ENCODE results near the gene POFUT1. TPM values are rescaled to one million over a fixed set of nuclear protein-coding genes. Genes with fewer than 3 reads are reported as not detected.
A peak's percentile ranks its signal among the peaks of the same experiment; 100 is the strongest.

The POFUT1 gene
- total RNA-seq, 1 donor from 2014 or later: 29.5 TPM

- no peaks in the 10 kb centered on the region for H3K9me3 Mint-ChIP-seq (ENCODE audit: unreplicated experiment)
- no peak overlapping the region for H3K27ac Mint-ChIP-seq (ENCODE audit: unreplicated experiment)
- H3K27me3 Mint-ChIP-seq (ENCODE audit: unreplicated experiment): no peaks in the 10 kb centered on the region
- no peaks in the 10 kb centered on the region for H3K4me1 Mint-ChIP-seq (ENCODE audit: low read depth, unreplicated experiment)
- H3K36me3 Mint-ChIP-seq (ENCODE audit: unreplicated experiment): no peaks in the 10 kb centered on the region
- TF ChIP-seq, protein P1, sequence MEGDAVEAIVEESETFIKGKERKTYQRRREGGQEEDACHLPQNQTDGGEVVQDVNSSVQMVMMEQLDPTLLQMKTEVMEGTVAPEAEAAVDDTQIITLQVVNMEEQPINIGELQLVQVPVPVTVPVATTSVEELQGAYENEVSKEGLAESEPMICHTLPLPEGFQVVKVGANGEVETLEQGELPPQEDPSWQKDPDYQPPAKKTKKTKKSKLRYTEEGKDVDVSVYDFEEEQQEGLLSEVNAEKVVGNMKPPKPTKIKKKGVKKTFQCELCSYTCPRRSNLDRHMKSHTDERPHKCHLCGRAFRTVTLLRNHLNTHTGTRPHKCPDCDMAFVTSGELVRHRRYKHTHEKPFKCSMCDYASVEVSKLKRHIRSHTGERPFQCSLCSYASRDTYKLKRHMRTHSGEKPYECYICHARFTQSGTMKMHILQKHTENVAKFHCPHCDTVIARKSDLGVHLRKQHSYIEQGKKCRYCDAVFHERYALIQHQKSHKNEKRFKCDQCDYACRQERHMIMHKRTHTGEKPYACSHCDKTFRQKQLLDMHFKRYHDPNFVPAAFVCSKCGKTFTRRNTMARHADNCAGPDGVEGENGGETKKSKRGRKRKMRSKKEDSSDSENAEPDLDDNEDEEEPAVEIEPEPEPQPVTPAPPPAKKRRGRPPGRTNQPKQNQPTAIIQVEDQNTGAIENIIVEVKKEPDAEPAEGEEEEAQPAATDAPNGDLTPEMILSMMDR (IDR thresholded peaks at IDR 0.05; ENCODE audit: partially characterized antibody, unreplicated experiment): no peak
- H3K4me3 Mint-ChIP-seq (ENCODE audit: unreplicated experiment): no peak overlapping the region
- no peak for DNase-seq
These were observed 24.2 kb downstream of the POFUT1 start for GRCh38 chr20:32231847-32232246.

DNA sequence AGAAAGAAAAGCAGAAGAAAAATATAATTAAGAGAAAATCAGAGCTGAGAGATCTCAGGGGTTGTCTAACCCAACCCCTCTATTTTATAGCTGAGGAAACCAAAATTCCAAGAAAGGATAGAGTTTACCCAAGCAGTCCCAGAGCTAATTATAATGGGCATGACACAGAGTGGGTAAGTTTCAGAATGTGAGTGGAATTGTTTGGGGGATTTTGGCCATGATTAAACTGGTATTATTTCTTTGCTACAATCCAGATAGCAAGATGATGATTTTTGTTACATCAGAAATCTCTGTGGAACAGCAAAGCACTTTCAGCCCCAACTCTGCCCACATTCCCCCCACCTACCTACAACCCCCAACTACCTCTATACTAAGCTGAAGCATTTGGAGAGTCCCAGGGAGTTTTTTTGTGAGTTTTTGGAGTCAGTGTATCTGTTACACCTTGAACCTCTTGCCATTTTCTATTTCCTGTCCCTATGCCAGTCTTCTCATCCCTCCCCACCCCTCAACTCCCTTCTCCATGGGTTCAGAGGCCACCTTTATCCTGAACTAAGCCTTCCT lies 24.7 kb downstream of the POFUT1 start:
- H3K36me3 Mint-ChIP-seq (ENCODE audit: unreplicated experiment): no peaks in the 10 kb centered on the region
- peaks cover 3% of the 10 kb centered on the region for H3K9me3 Mint-ChIP-seq (ENCODE audit: unreplicated experiment)
- TF ChIP-seq, protein P1 (IDR thresholded peaks at IDR 0.05; ENCODE audit: partially characterized antibody, unreplicated experiment): no peak
- peak overlapping the region; percentile 4 for H3K27ac Mint-ChIP-seq (ENCODE audit: unreplicated experiment)
- H3K4me1 Mint-ChIP-seq (ENCODE audit: low read depth, unreplicated experiment): no peaks in the 10 kb centered on the region
- H3K27me3 Mint-ChIP-seq (ENCODE audit: unreplicated experiment): no peaks in the 10 kb centered on the region
- H3K4me3 Mint-ChIP-seq (ENCODE audit: unreplicated experiment): no peak overlapping the region
- no peak for DNase-seq

DNA sequence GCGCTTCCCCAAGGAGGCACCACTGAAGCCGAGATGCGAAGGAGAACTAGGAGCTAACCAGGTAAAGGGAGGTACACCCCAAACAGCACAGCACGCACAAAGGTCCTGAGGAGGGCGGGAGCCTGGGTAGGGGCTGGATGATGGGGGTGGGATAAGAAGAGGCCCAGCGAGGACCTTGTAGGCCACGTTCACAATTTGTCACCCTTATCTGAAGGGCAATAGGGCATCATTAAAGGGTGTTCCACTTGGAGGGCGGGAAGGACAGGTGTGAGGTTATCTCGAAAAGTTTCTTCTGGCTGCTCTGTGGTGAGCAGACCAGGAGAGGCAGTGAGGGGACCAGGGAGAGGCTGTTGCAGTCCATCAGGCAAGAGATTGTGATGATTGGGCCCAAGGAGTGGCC lies 25.6 kb downstream of the POFUT1 start:
- TF ChIP-seq, protein P1 (IDR thresholded peaks at IDR 0.05; ENCODE audit: partially characterized antibody, unreplicated experiment): no peak
- H3K9me3 Mint-ChIP-seq (ENCODE audit: unreplicated experiment): peaks cover 4% of the 10 kb centered on the region
- DNase-seq: no peak
- H3K36me3 Mint-ChIP-seq (ENCODE audit: unreplicated experiment): no peaks in the 10 kb centered on the region
- no peaks in the 10 kb centered on the region for H3K27me3 Mint-ChIP-seq (ENCODE audit: unreplicated experiment)
- no peak overlapping the region for H3K27ac Mint-ChIP-seq (ENCODE audit: unreplicated experiment)
- no peak overlapping the region for H3K4me3 Mint-ChIP-seq (ENCODE audit: unreplicated experiment)
- H3K4me1 Mint-ChIP-seq (ENCODE audit: low read depth, unreplicated experiment): no peaks in the 10 kb centered on the region

DNA sequence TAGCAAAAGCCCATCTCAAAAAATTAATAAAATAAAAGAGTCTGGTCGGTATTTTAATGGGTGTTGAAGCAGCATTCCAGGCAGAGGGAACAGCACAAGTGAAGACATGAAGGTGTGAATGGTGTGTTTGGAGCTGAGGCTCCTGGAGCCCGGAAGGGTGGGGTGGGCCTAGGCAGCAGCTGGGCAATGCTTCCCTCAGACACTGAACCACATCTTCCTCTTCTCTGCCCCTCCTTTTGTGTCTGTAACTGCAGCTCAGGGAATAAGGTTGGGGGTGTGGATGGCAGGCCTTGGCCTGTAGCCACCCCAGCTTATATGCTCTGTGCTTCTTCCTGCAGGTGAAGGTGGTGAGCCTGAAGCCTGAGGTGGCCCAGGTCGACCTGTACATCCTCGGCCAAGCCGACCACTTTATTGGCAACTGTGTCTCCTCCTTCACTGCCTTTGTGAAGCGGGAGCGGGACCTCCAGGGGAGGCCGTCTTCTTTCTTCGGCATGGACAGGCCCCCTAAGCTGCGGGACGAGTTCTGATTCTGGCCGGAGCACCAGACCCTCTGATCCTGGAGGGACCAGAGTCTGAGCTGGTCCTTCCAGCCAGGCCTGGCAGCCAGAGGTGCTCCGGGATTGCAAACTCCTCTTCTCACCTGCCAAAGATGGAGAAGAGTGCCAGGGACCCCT lies 26.6 kb downstream of the POFUT1 start:
- TF ChIP-seq, protein P1 (IDR thresholded peaks at IDR 0.05; ENCODE audit: partially characterized antibody, unreplicated experiment): no peak
- Mint-ChIP-seq H3K27me3 (ENCODE audit: unreplicated experiment) (no peaks in the 10 kb centered on the region), H3K27ac (ENCODE audit: unreplicated experiment) (no peak overlapping the region), H3K4me1 (ENCODE audit: low read depth, unreplicated experiment) (no peaks in the 10 kb centered on the region), H3K36me3 (ENCODE audit: unreplicated experiment) (no peaks in the 10 kb centered on the region), H3K9me3 (ENCODE audit: unreplicated experiment) (peaks cover 4% of the 10 kb centered on the region), H3K4me3 (ENCODE audit: unreplicated experiment) (no peak overlapping the region)
- DNase-seq: no peak

DNA sequence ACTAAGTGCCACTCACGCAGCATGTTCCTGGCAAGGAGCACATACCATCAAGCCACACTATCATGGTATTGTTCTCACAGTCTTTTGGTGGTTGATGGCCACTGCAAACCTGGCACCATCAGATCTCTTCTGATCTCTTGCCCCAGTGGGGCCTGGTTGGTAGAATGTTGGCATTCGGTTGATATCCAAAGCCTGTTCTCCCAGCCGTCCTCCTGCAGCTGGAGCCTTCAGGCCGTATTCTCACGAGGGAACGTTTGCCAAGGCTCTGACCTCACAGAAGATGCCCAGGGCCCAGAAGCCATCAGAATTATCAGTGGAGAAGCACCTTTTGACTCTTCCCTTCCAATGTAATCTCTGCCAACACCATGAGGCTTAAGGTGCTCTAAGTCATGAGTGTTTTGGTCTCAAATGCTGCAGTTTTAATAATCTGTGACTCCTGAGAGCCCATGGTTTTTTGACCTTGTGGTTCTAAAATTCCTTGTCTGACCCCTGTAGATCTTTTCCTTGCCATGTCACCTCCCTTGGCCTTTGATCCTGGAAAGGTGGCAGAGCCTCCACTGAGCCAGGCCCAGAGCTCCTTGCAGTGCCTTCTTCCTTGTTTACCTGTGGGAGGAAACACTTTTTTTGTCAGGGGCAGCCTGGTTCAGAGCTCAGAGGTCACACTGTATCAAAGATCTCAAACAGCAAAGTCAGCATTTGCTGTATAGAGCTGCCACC lies 27.8 kb downstream of the POFUT1 start:
- TF ChIP-seq, protein P1 (IDR thresholded peaks at IDR 0.05; ENCODE audit: partially characterized antibody, unreplicated experiment): no peak
- no peak for DNase-seq
- no peak overlapping the region for H3K27ac Mint-ChIP-seq (ENCODE audit: unreplicated experiment)
- H3K36me3 Mint-ChIP-seq (ENCODE audit: unreplicated experiment): no peaks in the 10 kb centered on the region
- H3K27me3 Mint-ChIP-seq (ENCODE audit: unreplicated experiment): no peaks in the 10 kb centered on the region
- peaks cover 4% of the 10 kb centered on the region for H3K9me3 Mint-ChIP-seq (ENCODE audit: unreplicated experiment)
- H3K4me3 Mint-ChIP-seq (ENCODE audit: unreplicated experiment): no peak overlapping the region
- peaks cover 1% of the 10 kb centered on the region for H3K4me1 Mint-ChIP-seq (ENCODE audit: low read depth, unreplicated experiment)

Data from glutamatergic neuron (in vitro differentiated cells).